BE2C (cell line): Measurements from ENCODE around the gene CCNL1.

Experiments
- DNase-seq: peaks from one replicate; pipeline ENCODE4 v3.0.0-alpha.2; 2020
- H3K27me3 ChIP-seq: fragments of 250-450 bp; sonication (Bioruptor Pico); 2 replicates; pipeline ENCODE4 v1.5.1; 2020; ENCODE audit warnings: mild to moderate bottlenecking
- H3K36me3 ChIP-seq: fragments of 250-450 bp; sonication (Bioruptor Pico); 2 replicates; pipeline ENCODE4 v1.5.1; 2020; ENCODE audit warnings: mild to moderate bottlenecking
- H3K4me1 ChIP-seq: fragments of 250-450 bp; sonication (Bioruptor Pico); 2 replicates; pipeline ENCODE4 v1.5.1; 2020
- H3K4me3 ChIP-seq: 2 replicates; pipeline ENCODE4 v1.5.1; 2011; ENCODE audit warnings: low read depth, low read length
- H3K9me3 ChIP-seq: fragments of 250-450 bp; sonication (Bioruptor Pico); 2 replicates; pipeline ENCODE4 v1.5.1; 2020
- CTCF ChIP-seq: IDR thresholded peaks from 2 replicates; pipeline ENCODE4 v1.5.1; 2012; ENCODE audit warnings: mild to moderate bottlenecking, low read depth, low read length

Gene CCNL1

GRCh38 chr3:157132341-157132740 lies 27.6 kb downstream of the CCNL1 start:
- TF ChIP-seq CTCF: no peak
- Histone ChIP-seq H3K27me3 (no peaks in the 10 kb centered on the region), H3K4me3 (no peak overlapping the region), H3K9me3 (no peaks in the 10 kb centered on the region), H3K36me3 (no peaks in the 10 kb centered on the region), H3K4me1 (no peaks in the 10 kb centered on the region)
- no peak for DNase-seq

GRCh38 chr3:157131861-157132260 lies 28.1 kb downstream of the CCNL1 start:
- no peaks in the 10 kb centered on the region for H3K27me3 ChIP-seq
- H3K4me3 ChIP-seq: no peak overlapping the region
- H3K9me3 ChIP-seq: no peaks in the 10 kb centered on the region
- H3K4me1 ChIP-seq: no peaks in the 10 kb centered on the region
- H3K36me3 ChIP-seq: no peaks in the 10 kb centered on the region
- no peak for DNase-seq
- TF ChIP-seq CTCF: no peak

- Histone ChIP-seq H3K4me3 (peak overlapping the region; percentile 36), H3K4me1 (no peaks in the 10 kb centered on the region), H3K9me3 (no peaks in the 10 kb centered on the region), H3K27me3 (no peaks in the 10 kb centered on the region), H3K36me3 (no peaks in the 10 kb centered on the region)
- DNase-seq: peak; percentile 66
- peak; percentile 80 for TF ChIP-seq CTCF
Measured at GRCh38 chr3:157130467-157131251, 29.3 kb downstream of the CCNL1 start.

GRCh38 chr3:157129803-157130466 lies 30.0 kb downstream of the CCNL1 start:
- Histone ChIP-seq H3K27me3 (no peaks in the 10 kb centered on the region), H3K9me3 (no peaks in the 10 kb centered on the region), H3K36me3 (no peaks in the 10 kb centered on the region), H3K4me3 (no peak overlapping the region), H3K4me1 (no peaks in the 10 kb centered on the region)
- TF ChIP-seq CTCF: no peak
- no peak for DNase-seq

GRCh38 chr3:157128771-157129681 lies 30.9 kb downstream of the CCNL1 start:
- no peak overlapping the region for H3K4me3 ChIP-seq
- H3K4me1 ChIP-seq: no peaks in the 10 kb centered on the region
- TF ChIP-seq CTCF: no peak
- DNase-seq: no peak
- no peaks in the 10 kb centered on the region for H3K9me3 ChIP-seq
- no peaks in the 10 kb centered on the region for H3K27me3 ChIP-seq
- no peaks in the 10 kb centered on the region for H3K36me3 ChIP-seq
